ENCODE data around the gene CHODL.

Gene CHODL

GRCh38 chr21:18244671-18245463 is at the start of gene CHODL:
TSS of gene CHODL (plus strand) at chr21:18244833. CDS start at chr21:18245224, 391 bp downstream.
- Histone ChIP-seq H3K27ac (ENCODE audit: low read length) (no peak within 1 kb of the TSS), H3K4me1 (ENCODE audit: control insufficient read depth, low read depth, low read length) (no peaks in the 10 kb centered on the region), H3K27me3 (ENCODE audit: control insufficient read depth, insufficient read depth, low read length) (peaks cover 47% of the 10 kb centered on the region), H3K9ac (ENCODE audit: low read length) (no peak within 1 kb of the TSS), H3K4me3 (ENCODE audit: low read length) (peak within 1 kb of the TSS; percentile 77), H3K36me3 (ENCODE audit: control insufficient read depth, low read depth, low read length) (no peaks in the 10 kb centered on the region), H3K9me3 (ENCODE audit: control insufficient read depth, low read depth, low read length) (no peaks in the 10 kb centered on the region)

- Histone ChIP-seq H3K27ac (ENCODE audit: low read length) (no peak overlapping the region), H3K4me1 (ENCODE audit: control insufficient read depth, low read depth, low read length) (no peaks in the 10 kb centered on the region), H3K9me3 (ENCODE audit: control insufficient read depth, low read depth, low read length) (no peaks in the 10 kb centered on the region), H3K27me3 (ENCODE audit: control insufficient read depth, insufficient read depth, low read length) (no peaks in the 10 kb centered on the region), H3K36me3 (ENCODE audit: control insufficient read depth, low read depth, low read length) (no peaks in the 10 kb centered on the region), H3K4me3 (ENCODE audit: low read length) (no peak overlapping the region), H3K9ac (ENCODE audit: low read length) (no peak overlapping the region)
Observed at GRCh38 chr21:18204931-18205330, 39.7 kb upstream of the CHODL start.

- H3K27me3 ChIP-seq (ENCODE audit: control insufficient read depth, insufficient read depth, low read length) = no peaks in the 10 kb centered on the region
- no peaks in the 10 kb centered on the region for H3K9me3 ChIP-seq (ENCODE audit: control insufficient read depth, low read depth, low read length)
- H3K36me3 ChIP-seq (ENCODE audit: control insufficient read depth, low read depth, low read length) = no peaks in the 10 kb centered on the region
- no peaks in the 10 kb centered on the region for H3K4me1 ChIP-seq (ENCODE audit: control insufficient read depth, low read depth, low read length)
- no peak overlapping the region for H3K9ac ChIP-seq (ENCODE audit: low read length)
- no peak overlapping the region for H3K4me3 ChIP-seq (ENCODE audit: low read length)
- H3K27ac ChIP-seq (ENCODE audit: low read length) = no peak overlapping the region
Observed at GRCh38 chr21:18218331-18218730, 26.3 kb upstream of the CHODL start.

GRCh38 chr21:18220498-18220897 is 24.1 kb upstream of the CHODL start:
- Histone ChIP-seq H3K36me3 (ENCODE audit: control insufficient read depth, low read depth, low read length) (no peaks in the 10 kb centered on the region), H3K27me3 (ENCODE audit: control insufficient read depth, insufficient read depth, low read length) (no peaks in the 10 kb centered on the region), H3K4me3 (ENCODE audit: low read length) (no peak overlapping the region), H3K27ac (ENCODE audit: low read length) (no peak overlapping the region), H3K9ac (ENCODE audit: low read length) (no peak overlapping the region), H3K9me3 (ENCODE audit: control insufficient read depth, low read depth, low read length) (no peaks in the 10 kb centered on the region), H3K4me1 (ENCODE audit: control insufficient read depth, low read depth, low read length) (no peaks in the 10 kb centered on the region)

GRCh38 chr21:18222346-18222745 is 22.3 kb upstream of the CHODL start:
- Histone ChIP-seq H3K36me3 (ENCODE audit: control insufficient read depth, low read depth, low read length) (no peaks in the 10 kb centered on the region), H3K4me1 (ENCODE audit: control insufficient read depth, low read depth, low read length) (no peaks in the 10 kb centered on the region), H3K9ac (ENCODE audit: low read length) (no peak overlapping the region), H3K27ac (ENCODE audit: low read length) (no peak overlapping the region), H3K27me3 (ENCODE audit: control insufficient read depth, insufficient read depth, low read length) (no peaks in the 10 kb centered on the region), H3K4me3 (ENCODE audit: low read length) (no peak overlapping the region), H3K9me3 (ENCODE audit: control insufficient read depth, low read depth, low read length) (no peaks in the 10 kb centered on the region)

GRCh38 chr21:18228060-18228739 is 16.4 kb upstream of the CHODL start:
- no peaks in the 10 kb centered on the region for H3K4me1 ChIP-seq (ENCODE audit: control insufficient read depth, low read depth, low read length)
- H3K4me3 ChIP-seq (ENCODE audit: low read length) = no peak overlapping the region

GRCh38 chr21:18235545-18235944 is 9.1 kb upstream of the CHODL start:
- Histone ChIP-seq H3K36me3 (ENCODE audit: control insufficient read depth, low read depth, low read length) (no peaks in the 10 kb centered on the region), H3K9me3 (ENCODE audit: control insufficient read depth, low read depth, low read length) (no peaks in the 10 kb centered on the region), H3K4me1 (ENCODE audit: control insufficient read depth, low read depth, low read length) (no peaks in the 10 kb centered on the region), H3K4me3 (ENCODE audit: low read length) (no peak overlapping the region), H3K27ac (ENCODE audit: low read length) (no peak overlapping the region), H3K27me3 (ENCODE audit: control insufficient read depth, insufficient read depth, low read length) (no peaks in the 10 kb centered on the region), H3K9ac (ENCODE audit: low read length) (no peak overlapping the region)

More at GRCh38 chr21:18228060-18228739, 16.4 kb upstream of the CHODL start:
- no peaks in the 10 kb centered on the region for H3K27me3 ChIP-seq (ENCODE audit: control insufficient read depth, insufficient read depth, low read length)
- no peaks in the 10 kb centered on the region for H3K36me3 ChIP-seq (ENCODE audit: control insufficient read depth, low read depth, low read length)
- H3K9ac ChIP-seq (ENCODE audit: low read length) = no peak overlapping the region
- H3K27ac ChIP-seq (ENCODE audit: low read length) = no peak overlapping the region
- no peaks in the 10 kb centered on the region for H3K9me3 ChIP-seq (ENCODE audit: control insufficient read depth, low read depth, low read length)

GRCh38 chr21:18245464-18245967 is 883 bp downstream of the CHODL start:
- Histone ChIP-seq H3K27me3 (ENCODE audit: control insufficient read depth, insufficient read depth, low read length) (peaks cover 47% of the 10 kb centered on the region), H3K27ac (ENCODE audit: low read length) (no peak overlapping the region), H3K36me3 (ENCODE audit: control insufficient read depth, low read depth, low read length) (no peaks in the 10 kb centered on the region), H3K9me3 (ENCODE audit: control insufficient read depth, low read depth, low read length) (no peaks in the 10 kb centered on the region), H3K4me1 (ENCODE audit: control insufficient read depth, low read depth, low read length) (no peaks in the 10 kb centered on the region), H3K4me3 (ENCODE audit: low read length) (peak overlapping the region; percentile 77), H3K9ac (ENCODE audit: low read length) (no peak overlapping the region)

GRCh38 chr21:18248171-18248570 is 3.5 kb downstream of the CHODL start:
- H3K9me3 ChIP-seq (ENCODE audit: control insufficient read depth, low read depth, low read length) = no peaks in the 10 kb centered on the region
- no peaks in the 10 kb centered on the region for H3K36me3 ChIP-seq (ENCODE audit: control insufficient read depth, low read depth, low read length)
- H3K4me3 ChIP-seq (ENCODE audit: low read length) = no peak overlapping the region
- H3K9ac ChIP-seq (ENCODE audit: low read length) = no peak overlapping the region
- H3K4me1 ChIP-seq (ENCODE audit: control insufficient read depth, low read depth, low read length) = no peaks in the 10 kb centered on the region
- no peak overlapping the region for H3K27ac ChIP-seq (ENCODE audit: low read length)
- H3K27me3 ChIP-seq (ENCODE audit: control insufficient read depth, insufficient read depth, low read length) = peaks cover 41% of the 10 kb centered on the region

GRCh38 chr21:18249672-18250071 is 5.0 kb downstream of the CHODL start:
- no peaks in the 10 kb centered on the region for H3K9me3 ChIP-seq (ENCODE audit: control insufficient read depth, low read depth, low read length)
- H3K9ac ChIP-seq (ENCODE audit: low read length) = no peak overlapping the region
- H3K27ac ChIP-seq (ENCODE audit: low read length) = no peak overlapping the region
- H3K27me3 ChIP-seq (ENCODE audit: control insufficient read depth, insufficient read depth, low read length) = peaks cover 26% of the 10 kb centered on the region
- no peaks in the 10 kb centered on the region for H3K36me3 ChIP-seq (ENCODE audit: control insufficient read depth, low read depth, low read length)
- no peaks in the 10 kb centered on the region for H3K4me1 ChIP-seq (ENCODE audit: control insufficient read depth, low read depth, low read length)
- H3K4me3 ChIP-seq (ENCODE audit: low read length) = no peak overlapping the region

GRCh38 chr21:18251065-18251464 is 6.4 kb downstream of the CHODL start:
- Histone ChIP-seq H3K4me1 (ENCODE audit: control insufficient read depth, low read depth, low read length) (no peaks in the 10 kb centered on the region), H3K9me3 (ENCODE audit: control insufficient read depth, low read depth, low read length) (no peaks in the 10 kb centered on the region), H3K9ac (ENCODE audit: low read length) (no peak overlapping the region), H3K4me3 (ENCODE audit: low read length) (no peak overlapping the region), H3K27me3 (ENCODE audit: control insufficient read depth, insufficient read depth, low read length) (peaks cover 12% of the 10 kb centered on the region), H3K36me3 (ENCODE audit: control insufficient read depth, low read depth, low read length) (no peaks in the 10 kb centered on the region), H3K27ac (ENCODE audit: low read length) (no peak overlapping the region)

Data from iPS-18a (cell line).